GM12892 (cell line): Measurements from ENCODE around the gene SATB2.

ENCODE experiments used
- DNase-seq: peaks from one replicate; pipeline ENCODE4 v3.0.0; 2011; ENCODE audit not compliant: insufficient read length
- FAIRE-seq: peaks from 2 replicates; lab custom pipeline; 2011; peaks lifted over from hg19 to GRCh38; lab: Jason Lieb, UNC
- POLR2A ChIP-seq: IDR thresholded peaks from 2 replicates; pipeline ENCODE4 v1.6.1; 2011; ENCODE audit warnings: low read depth, low read length, control low read depth
- POLR2AphosphoS5 ChIP-seq: IDR thresholded peaks from 2 replicates; pipeline ENCODE4 v1.6.1; 2011; ENCODE audit warnings: low read depth, low read length, control low read depth
- TAF1 ChIP-seq: IDR thresholded peaks from 2 replicates; pipeline ENCODE4 v1.6.1; 2011; ENCODE audit warnings: low read depth, mild to moderate bottlenecking, control low read depth, low read length, borderline replicate concordance

The SATB2 gene

DNA sequence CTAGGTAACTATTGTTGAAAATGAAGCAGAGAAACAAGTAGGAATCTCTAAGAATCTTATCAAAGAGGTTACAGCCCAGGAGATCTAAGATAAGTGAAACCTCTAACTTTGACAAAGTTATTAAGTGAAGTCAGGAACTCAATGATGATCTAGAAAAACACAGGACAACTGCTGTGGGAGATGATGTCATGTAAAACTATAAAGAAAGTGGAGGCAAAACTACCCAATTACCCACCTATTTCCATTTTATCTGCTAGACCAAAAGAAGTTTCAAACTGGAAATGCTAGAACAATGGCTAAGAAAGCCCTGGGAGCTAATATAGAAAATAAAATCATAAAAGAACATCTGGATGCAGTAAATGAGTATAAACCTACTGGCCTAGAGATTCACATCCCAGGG, 50.3 kb downstream of the SATB2 start:
- FAIRE-seq (no peak), DNase-seq (no peak)
- no peak for TF ChIP-seq POLR2A
- TF ChIP-seq POLR2AphosphoS5: no peak
- no peak for TF ChIP-seq TAF1

GRCh38 chr2:199405241-199405640, 52.5 kb downstream of the SATB2 start:
- TF ChIP-seq POLR2A: no peak
- no peak for TF ChIP-seq POLR2AphosphoS5
- no peak for TF ChIP-seq TAF1
- DNase-seq (no peak), FAIRE-seq (no peak)

- TF ChIP-seq POLR2A: no peak
- no peak for TF ChIP-seq TAF1
- no peak for TF ChIP-seq POLR2AphosphoS5
- FAIRE-seq (no peak), DNase-seq (no peak)
These were observed 52.9 kb downstream of the SATB2 start for GRCh38 chr2:199404841-199405240.

DNA sequence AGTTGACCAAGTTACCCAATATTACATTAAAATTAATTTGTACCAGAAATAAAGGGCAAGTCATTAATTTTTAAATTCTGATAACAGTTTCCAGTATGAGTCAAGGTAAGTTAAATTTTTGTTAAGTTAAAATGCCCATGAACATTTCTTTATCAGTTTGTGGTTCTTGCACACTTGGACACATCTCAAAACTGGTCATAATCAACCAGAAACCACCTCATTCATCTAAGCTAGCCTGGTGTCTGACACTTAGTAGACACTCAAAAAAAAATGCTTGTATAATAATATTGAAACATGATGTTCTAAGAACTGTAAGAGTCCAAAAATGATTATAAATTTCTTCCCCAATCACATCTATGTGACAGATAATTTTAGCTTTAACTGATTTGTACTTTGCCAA, 62.4 kb downstream of the SATB2 start:
- no peak for FAIRE-seq
- no peak for TF ChIP-seq TAF1
- no peak for TF ChIP-seq POLR2AphosphoS5
- TF ChIP-seq POLR2A: no peak
- DNase-seq: no peak

DNA sequence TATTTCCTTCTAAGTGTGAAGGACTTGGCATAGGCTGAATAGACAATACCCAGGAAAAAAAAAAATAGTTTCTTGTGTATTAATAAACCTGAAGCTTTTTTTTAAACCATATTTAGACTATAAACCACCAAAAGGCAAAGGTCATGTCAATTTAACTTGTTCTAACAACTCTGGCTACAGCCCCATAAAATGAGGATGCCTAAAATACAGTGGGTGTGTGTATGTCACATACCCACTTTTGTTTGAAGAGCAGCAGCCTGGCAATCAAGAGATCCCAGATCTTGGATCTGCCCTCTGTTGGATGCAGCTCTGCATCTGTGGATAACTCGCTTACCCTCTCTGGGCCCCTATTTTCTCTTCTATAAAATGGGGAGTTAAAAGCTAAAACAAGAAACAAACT, 65.4 kb downstream of the SATB2 start:
- no peak for TF ChIP-seq POLR2AphosphoS5
- TF ChIP-seq TAF1: no peak
- no peak for TF ChIP-seq POLR2A
- DNase-seq: no peak
- FAIRE-seq: no peak

DNA sequence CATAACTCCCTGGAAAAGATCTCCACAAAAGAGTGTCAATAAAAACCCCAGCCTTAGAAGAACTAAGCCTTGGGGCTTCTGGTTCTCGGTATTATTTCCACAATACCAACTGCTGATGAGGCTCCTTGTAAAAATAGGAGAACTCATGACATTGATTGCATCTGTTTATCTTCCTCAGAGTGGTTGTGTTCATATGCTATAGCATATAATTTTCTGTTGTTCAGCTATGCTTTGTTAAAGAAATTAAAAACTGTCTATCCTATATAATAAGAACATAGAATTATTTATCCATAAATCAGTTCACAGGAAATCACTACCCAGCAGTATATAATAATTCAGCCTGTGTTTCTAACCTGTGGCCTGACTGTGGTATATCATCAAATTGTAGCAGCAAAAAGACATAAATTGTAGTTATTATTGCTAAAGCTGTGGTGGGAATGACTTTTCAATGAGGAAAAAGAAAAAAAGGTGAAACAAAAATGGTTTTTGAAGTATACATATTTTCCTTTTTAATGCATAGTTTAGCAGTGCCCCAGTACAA, 68.9 kb downstream of the SATB2 start:
- FAIRE-seq (no peak), DNase-seq (no peak)
- TF ChIP-seq POLR2AphosphoS5 (no peak), TAF1 (no peak), POLR2A (no peak)

GRCh38 chr2:199384043-199384442, 73.7 kb downstream of the SATB2 start:
- no peak for TF ChIP-seq POLR2AphosphoS5
- TF ChIP-seq TAF1: no peak
- no peak for TF ChIP-seq POLR2A
- no peak for FAIRE-seq
- no peak for DNase-seq

GRCh38 chr2:199383021-199383420, 74.7 kb downstream of the SATB2 start:
- no peak for DNase-seq
- TF ChIP-seq POLR2A (no peak), TAF1 (no peak), POLR2AphosphoS5 (no peak)
- no peak for FAIRE-seq

DNA sequence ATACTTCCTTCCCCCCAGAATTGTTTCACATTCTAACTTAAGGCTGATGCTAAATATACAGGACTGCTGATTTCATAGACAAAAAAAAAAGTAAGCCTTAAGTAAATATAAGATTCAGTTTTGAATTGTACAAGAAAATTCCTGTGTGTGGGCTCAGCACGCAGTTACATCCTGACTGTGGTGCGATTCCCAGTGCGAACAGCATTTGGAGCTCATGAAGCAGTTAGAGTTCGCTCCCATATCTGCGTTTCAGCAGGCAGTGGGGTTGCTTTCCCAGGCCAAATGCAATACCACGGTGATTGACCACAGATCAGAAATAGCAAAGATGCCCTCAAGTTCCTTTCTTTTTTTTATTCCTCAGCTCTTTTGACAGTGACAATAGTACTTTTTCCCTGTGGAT, 75.6 kb downstream of the SATB2 start:
- TF ChIP-seq TAF1: no peak
- TF ChIP-seq POLR2A: no peak
- no peak for TF ChIP-seq POLR2AphosphoS5
- FAIRE-seq (no peak), DNase-seq (no peak)

DNA sequence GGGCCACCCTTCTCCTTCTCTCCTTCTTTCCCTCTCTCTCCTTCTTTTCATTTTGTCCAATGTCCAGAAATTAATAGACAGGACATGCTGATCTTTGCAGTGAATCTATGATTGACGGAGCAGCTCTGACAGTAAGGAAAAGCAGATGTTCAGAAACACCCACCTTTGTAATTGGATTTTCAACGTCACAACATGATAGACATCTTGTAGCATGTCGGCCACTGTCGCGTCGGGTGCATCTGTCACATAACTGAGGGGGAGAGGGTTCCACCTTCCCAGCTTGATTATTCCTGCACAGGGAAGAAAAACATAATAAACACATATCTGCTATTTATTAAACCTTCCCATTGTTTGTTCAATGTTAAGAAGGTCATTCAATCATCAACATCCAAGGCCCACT, 76.2 kb downstream of the SATB2 start:
- no peak for TF ChIP-seq POLR2AphosphoS5
- TF ChIP-seq TAF1: no peak
- FAIRE-seq: no peak

GRCh38 chr2:199378948-199379650, 78.6 kb downstream of the SATB2 start:
- TF ChIP-seq POLR2A: no peak
- no peak for TF ChIP-seq POLR2AphosphoS5
- no peak for TF ChIP-seq TAF1
- FAIRE-seq (no peak), DNase-seq (no peak)

More for the DNA sequence above, 76.2 kb downstream of the SATB2 start:
- DNase-seq: no peak

DNA sequence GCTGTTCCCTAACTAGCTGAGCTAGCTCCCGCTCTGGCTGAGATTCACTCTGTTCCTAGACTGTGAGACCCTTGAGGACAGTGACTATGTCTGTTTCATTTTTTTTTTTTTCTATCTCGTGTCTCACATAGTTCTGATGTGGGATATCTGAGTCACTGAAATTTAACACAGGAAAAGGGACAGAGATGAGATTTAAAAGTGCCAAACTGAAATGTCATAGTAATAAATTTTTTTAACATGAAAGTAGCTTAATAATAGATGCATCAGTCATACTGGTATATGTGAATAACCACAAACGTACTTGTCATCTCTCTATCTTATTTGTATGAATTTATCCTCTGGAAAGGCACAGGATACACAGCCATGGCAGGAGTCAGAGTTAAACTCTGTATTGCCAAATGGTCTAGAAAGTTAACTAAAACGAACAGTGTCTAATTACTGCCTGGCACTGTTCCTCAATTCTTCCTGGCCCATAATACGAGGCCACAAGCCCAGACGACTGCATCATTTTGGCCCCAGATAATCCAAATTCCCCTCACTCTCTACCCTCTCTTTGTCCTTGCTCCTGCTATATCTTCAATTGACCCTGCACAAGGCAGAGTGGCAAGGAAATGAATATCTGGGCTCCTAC, 87.5 kb downstream of the SATB2 start:
- TF ChIP-seq TAF1 (no peak), POLR2A (no peak), POLR2AphosphoS5 (no peak)
- FAIRE-seq (no peak), DNase-seq (no peak)
